ENCODE results near the gene MYRF. TPM values are rescaled to one million over a fixed set of nuclear protein-coding genes. Genes with fewer than 3 reads are reported as not detected.
A peak's percentile ranks its signal among the peaks of the same experiment; 100 is the strongest.

MYRF gene
- total RNA-seq, 1 donor from 2014 or later, result 0.27 TPM

GRCh38 chr11:61736310-61736709 lies 16.1 kb upstream of the MYRF start:
- intact Hi-C loops (cut with DNase I), result no loop called here
- DNase-seq (ENCODE audit: low spot score), result no peak

GRCh38 chr11:61737131-61737530 lies 15.3 kb upstream of the MYRF start:
- intact Hi-C loops (cut with DNase I), result no loop called here
- no peak for DNase-seq (ENCODE audit: low spot score)

- intact Hi-C loops (cut with DNase I), result no loop called here
Observed at GRCh38 chr11:61737636-61738386, 14.6 kb upstream of the MYRF start.

GRCh38 chr11:61738776-61739175 lies 13.7 kb upstream of the MYRF start:
- DNase-seq (ENCODE audit: low spot score), result no peak
- intact Hi-C loops (cut with DNase I), result no loop called here

More at GRCh38 chr11:61737636-61738386, 14.6 kb upstream of the MYRF start:
- no peak for DNase-seq (ENCODE audit: low spot score)

- intact Hi-C loops (cut with DNase I), result no loop called here
- no peak for DNase-seq (ENCODE audit: low spot score)
Observed at GRCh38 chr11:61739413-61739812, 13.0 kb upstream of the MYRF start.

GRCh38 chr11:61739966-61740365 lies 12.5 kb upstream of the MYRF start:
- intact Hi-C loops (cut with DNase I), result no loop called here
- no peak for DNase-seq (ENCODE audit: low spot score)

GRCh38 chr11:61742391-61742790 lies 10.0 kb upstream of the MYRF start:
- intact Hi-C loops (cut with DNase I), result no loop called here
- DNase-seq (ENCODE audit: low spot score), result no peak

- DNase-seq (ENCODE audit: low spot score), result no peak
- intact Hi-C loops (cut with DNase I), result no loop called here
Observed at GRCh38 chr11:61743486-61744095, 8.8 kb upstream of the MYRF start.

GRCh38 chr11:61744181-61744580 lies 8.3 kb upstream of the MYRF start:
- intact Hi-C loops (cut with DNase I), result no loop called here
- no peak for DNase-seq (ENCODE audit: low spot score)

- intact Hi-C loops (cut with DNase I), result loop anchor here (5.0 kb wide), 1 partner anchor 363 kb away; no protein-coding TSS in a partner anchor
- DNase-seq (ENCODE audit: low spot score), result no peak
Observed at GRCh38 chr11:61744609-61745156, 7.8 kb upstream of the MYRF start.

- no peak for DNase-seq (ENCODE audit: low spot score)
- intact Hi-C loops (cut with DNase I), result loop anchor here (5.0 kb wide), 1 partner anchor 361 kb away; no protein-coding TSS in a partner anchor
Observed at GRCh38 chr11:61745781-61746441, 6.5 kb upstream of the MYRF start.

GRCh38 chr11:61746442-61747191 lies 5.8 kb upstream of the MYRF start:
- DNase-seq (ENCODE audit: low spot score), result no peak
- intact Hi-C loops (cut with DNase I), result loop anchor here (5.0 kb wide), 1 partner anchor 361 kb away; no protein-coding TSS in a partner anchor

- intact Hi-C loops (cut with DNase I), result loop anchor here (5.0 kb wide), 1 partner anchor 360 kb away; no protein-coding TSS in a partner anchor
- DNase-seq (ENCODE audit: low spot score), result peak; percentile 87
Observed at GRCh38 chr11:61747192-61747966, 5.1 kb upstream of the MYRF start.

GRCh38 chr11:61747967-61748285 lies 4.5 kb upstream of the MYRF start:
- intact Hi-C loops (cut with DNase I), result loop anchor here (5.0 kb wide), 1 partner anchor 359 kb away; no protein-coding TSS in a partner anchor
- no peak for DNase-seq (ENCODE audit: low spot score)

- DNase-seq (ENCODE audit: low spot score), result no peak
- intact Hi-C loops (cut with DNase I), result loop anchor here (5.0 kb wide), 1 partner anchor 358 kb away; no protein-coding TSS in a partner anchor
Observed at GRCh38 chr11:61749591-61750217, 2.7 kb upstream of the MYRF start.

- DNase-seq (ENCODE audit: low spot score), result no peak
- intact Hi-C loops (cut with DNase I), result no loop called here
Observed at GRCh38 chr11:61750631-61751273, 1.7 kb upstream of the MYRF start.

- no peak for DNase-seq (ENCODE audit: low spot score)
- intact Hi-C loops (cut with DNase I), result no loop called here
Observed at GRCh38 chr11:61751384-61751783, 1.1 kb upstream of the MYRF start.
